SU-DHL-6 (cell line): ENCODE results near the gene BTBD2.
"Not testable (repeated sequence)": the region's sequence is repeated elsewhere in the genome, so short reads cannot be mapped to it uniquely, and the experiment has no call there.

Experiments
- CTCF ChIP-seq: fragments of 200-600 bp; sonication (generic); IDR thresholded peaks from one replicate; pipeline ENCODE4 v1.5.1; 2017; ENCODE audit warnings: antibody characterized with exemption, mild to moderate bottlenecking, low read length, moderate library complexity; ENCODE audit not compliant: insufficient read depth, poor library complexity, severe bottlenecking
- EZH2phosphoT487 ChIP-seq: fragments of 200-600 bp; sonication (generic), shearing (Covaris generic); conservative IDR thresholded peaks from 2 replicates; pipeline ENCODE4 v1.6.1; 2018; ENCODE audit warnings: mild to moderate bottlenecking, antibody characterized with exemption, low read length, moderate library complexity, mixed read lengths

GRCh38 chr19:1988464-1988863, 27.1 kb downstream of the BTBD2 start:
- not testable (repeated sequence) for TF ChIP-seq CTCF, EZH2phosphoT487
